Measurements from ENCODE around the gene ADTRP. TPM values are rescaled to one million over a fixed set of nuclear protein-coding genes. Genes with fewer than 3 reads are reported as not detected.

Gene ADTRP
- total RNA-seq, 1 donor from 2014 or later, result 2.0 TPM

DNA sequence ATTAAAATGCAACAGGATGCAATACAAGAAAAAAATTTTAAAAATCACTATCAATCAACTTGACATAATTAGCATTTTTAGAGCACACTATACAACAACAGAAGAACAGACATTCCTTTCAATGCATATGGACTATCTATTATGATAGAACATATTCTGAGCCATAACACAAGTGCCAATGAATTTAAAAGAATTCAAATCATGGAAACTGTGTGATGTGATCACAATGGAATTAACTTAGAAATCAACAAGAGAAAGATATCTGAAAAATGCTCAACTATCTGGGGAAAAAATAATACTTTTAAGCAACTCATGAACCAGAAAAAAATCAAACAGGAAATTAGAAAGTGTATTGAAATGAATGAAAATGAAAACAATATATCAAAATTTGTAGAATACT, 106.3 kb downstream of the ADTRP start:
- ATAC-seq (ENCODE audit: low read depth) (no peak), DNase-seq (no peak)
- intact Hi-C loops (cut with micrococcal nuclease), result no loop called here
- ChIA-PET POLR2A (no interaction called here), CTCF (no interaction called here)
- Mint-ChIP-seq H3K4me3 (no peak overlapping the region), H3K27ac (no peak overlapping the region), H3K9me3 (peaks cover 4% of the 10 kb centered on the region), H3K27me3 (peaks cover 8% of the 10 kb centered on the region), H3K36me3 (ENCODE audit: low read depth) (no peaks in the 10 kb centered on the region), H3K4me1 (no peaks in the 10 kb centered on the region)
- TF ChIP-seq, protein P1, sequence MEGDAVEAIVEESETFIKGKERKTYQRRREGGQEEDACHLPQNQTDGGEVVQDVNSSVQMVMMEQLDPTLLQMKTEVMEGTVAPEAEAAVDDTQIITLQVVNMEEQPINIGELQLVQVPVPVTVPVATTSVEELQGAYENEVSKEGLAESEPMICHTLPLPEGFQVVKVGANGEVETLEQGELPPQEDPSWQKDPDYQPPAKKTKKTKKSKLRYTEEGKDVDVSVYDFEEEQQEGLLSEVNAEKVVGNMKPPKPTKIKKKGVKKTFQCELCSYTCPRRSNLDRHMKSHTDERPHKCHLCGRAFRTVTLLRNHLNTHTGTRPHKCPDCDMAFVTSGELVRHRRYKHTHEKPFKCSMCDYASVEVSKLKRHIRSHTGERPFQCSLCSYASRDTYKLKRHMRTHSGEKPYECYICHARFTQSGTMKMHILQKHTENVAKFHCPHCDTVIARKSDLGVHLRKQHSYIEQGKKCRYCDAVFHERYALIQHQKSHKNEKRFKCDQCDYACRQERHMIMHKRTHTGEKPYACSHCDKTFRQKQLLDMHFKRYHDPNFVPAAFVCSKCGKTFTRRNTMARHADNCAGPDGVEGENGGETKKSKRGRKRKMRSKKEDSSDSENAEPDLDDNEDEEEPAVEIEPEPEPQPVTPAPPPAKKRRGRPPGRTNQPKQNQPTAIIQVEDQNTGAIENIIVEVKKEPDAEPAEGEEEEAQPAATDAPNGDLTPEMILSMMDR (IDR thresholded peaks at IDR 0.05), result no peak

DNA sequence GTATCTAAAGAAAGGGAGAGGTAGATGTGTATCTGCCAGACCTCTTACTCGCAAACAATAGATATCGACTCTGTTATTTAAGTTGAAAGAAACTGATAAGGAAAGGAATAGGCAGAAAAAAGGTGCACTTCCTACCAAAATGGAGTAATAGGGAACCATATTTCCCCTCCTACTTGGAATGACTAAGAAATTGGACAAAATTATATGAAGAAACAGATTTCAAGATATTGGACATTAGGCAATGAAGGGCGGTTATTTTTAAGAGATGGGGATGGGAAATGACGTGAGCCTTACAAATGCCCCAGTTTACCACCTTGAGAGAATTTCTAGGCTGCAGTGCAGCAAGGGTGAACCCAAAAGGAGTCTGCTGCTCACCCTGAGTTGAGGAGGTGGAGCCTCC, 108.9 kb downstream of the ADTRP start:
- Mint-ChIP-seq H3K27ac (no peak overlapping the region), H3K27me3 (peaks cover 11% of the 10 kb centered on the region), H3K9me3 (peaks cover 4% of the 10 kb centered on the region), H3K36me3 (ENCODE audit: low read depth) (no peaks in the 10 kb centered on the region), H3K4me1 (no peaks in the 10 kb centered on the region), H3K4me3 (no peak overlapping the region)
- ATAC-seq (ENCODE audit: low read depth), result no peak
- TF ChIP-seq, protein P1 (IDR thresholded peaks at IDR 0.05), result no peak
- intact Hi-C loops (cut with micrococcal nuclease), result loop anchor here (10.0 kb wide), 1 partner anchor 785 kb away; the partner anchor contains the start of genes GCM2 and SYCP2L
- ChIA-PET CTCF (interaction anchor here (1.2 kb wide), 1 partner anchor 18 kb away, joined by 3 read pairs; no protein-coding TSS in a partner anchor), POLR2A (no interaction called here)
- no peak for DNase-seq

DNA sequence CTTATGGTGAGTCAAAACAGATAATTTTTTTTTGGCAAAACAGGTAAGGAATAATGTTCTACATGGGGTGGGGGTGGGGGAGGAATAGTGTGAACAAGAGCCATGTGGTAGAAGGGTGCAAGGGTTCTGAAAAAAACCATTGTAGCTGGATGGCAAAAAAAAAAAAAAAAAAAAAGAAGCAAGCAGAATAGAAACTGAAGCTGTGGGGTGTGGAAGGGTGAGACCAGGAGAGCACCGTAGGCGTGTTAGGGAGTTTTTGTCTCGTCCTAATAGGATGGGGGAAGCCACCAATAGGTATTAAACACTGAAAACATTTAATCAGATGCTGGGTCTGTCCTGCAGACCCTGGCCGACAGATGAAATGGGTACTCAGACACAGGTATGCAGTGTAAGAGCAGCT, 110.1 kb downstream of the ADTRP start:
- intact Hi-C loops (cut with micrococcal nuclease), result loop anchor here (10.0 kb wide), 1 partner anchor 784 kb away; the partner anchor contains the start of genes GCM2 and SYCP2L
- POLR2A ChIA-PET, result no interaction called here
- Mint-ChIP-seq H3K4me3 (no peak overlapping the region), H3K9me3 (peaks cover 4% of the 10 kb centered on the region), H3K27ac (no peak overlapping the region), H3K36me3 (ENCODE audit: low read depth) (no peaks in the 10 kb centered on the region), H3K27me3 (peaks cover 17% of the 10 kb centered on the region), H3K4me1 (no peaks in the 10 kb centered on the region)
- ATAC-seq (ENCODE audit: low read depth) (no peak), DNase-seq (no peak)
- TF ChIP-seq, protein P1 (IDR thresholded peaks at IDR 0.05), result no peak
- CTCF ChIA-PET, result interaction anchor here (0.5 to 2.8 kb wide), 4 partner anchors 13 to 565 kb away, joined by 3 to 15 read pairs (median 4); no protein-coding TSS in a partner anchor

DNA sequence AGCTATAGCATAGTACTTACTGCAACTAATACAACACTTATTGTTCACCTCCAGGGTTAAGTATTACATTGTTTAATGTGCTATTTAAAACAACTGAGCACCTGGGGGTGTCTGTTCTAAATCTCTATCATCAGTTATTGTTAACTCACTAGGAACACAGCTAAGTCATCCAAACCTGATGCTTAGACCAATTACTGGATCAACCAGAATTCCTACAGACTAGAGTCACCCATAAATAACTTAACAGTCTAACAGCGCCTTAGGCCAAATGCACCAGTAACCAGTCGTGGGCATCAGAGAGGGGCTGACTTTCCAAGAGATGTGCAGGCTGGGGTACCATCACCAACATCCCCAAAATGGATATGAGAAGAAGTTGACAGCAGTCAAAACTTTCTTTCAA, 110.7 kb downstream of the ADTRP start:
- DNase-seq, result no peak
- H3K27ac Mint-ChIP-seq, result no peak overlapping the region
- no peak overlapping the region for H3K4me3 Mint-ChIP-seq
- ChIA-PET POLR2A (no interaction called here), CTCF (interaction anchor here (0.5 to 2.8 kb wide), 4 partner anchors 13 to 566 kb away, joined by 3 to 15 read pairs (median 4); no protein-coding TSS in a partner anchor)
- intact Hi-C loops (cut with micrococcal nuclease), result loop anchor here (10.0 kb wide), 1 partner anchor 783 kb away; the partner anchor contains the start of genes GCM2 and SYCP2L
- peaks cover 4% of the 10 kb centered on the region for H3K9me3 Mint-ChIP-seq
- ATAC-seq (ENCODE audit: low read depth), result no peak
- no peaks in the 10 kb centered on the region for H3K36me3 Mint-ChIP-seq (ENCODE audit: low read depth)
- H3K4me1 Mint-ChIP-seq, result no peaks in the 10 kb centered on the region
- peaks cover 17% of the 10 kb centered on the region for H3K27me3 Mint-ChIP-seq
- TF ChIP-seq, protein P1 (IDR thresholded peaks at IDR 0.05), result no peak

DNA sequence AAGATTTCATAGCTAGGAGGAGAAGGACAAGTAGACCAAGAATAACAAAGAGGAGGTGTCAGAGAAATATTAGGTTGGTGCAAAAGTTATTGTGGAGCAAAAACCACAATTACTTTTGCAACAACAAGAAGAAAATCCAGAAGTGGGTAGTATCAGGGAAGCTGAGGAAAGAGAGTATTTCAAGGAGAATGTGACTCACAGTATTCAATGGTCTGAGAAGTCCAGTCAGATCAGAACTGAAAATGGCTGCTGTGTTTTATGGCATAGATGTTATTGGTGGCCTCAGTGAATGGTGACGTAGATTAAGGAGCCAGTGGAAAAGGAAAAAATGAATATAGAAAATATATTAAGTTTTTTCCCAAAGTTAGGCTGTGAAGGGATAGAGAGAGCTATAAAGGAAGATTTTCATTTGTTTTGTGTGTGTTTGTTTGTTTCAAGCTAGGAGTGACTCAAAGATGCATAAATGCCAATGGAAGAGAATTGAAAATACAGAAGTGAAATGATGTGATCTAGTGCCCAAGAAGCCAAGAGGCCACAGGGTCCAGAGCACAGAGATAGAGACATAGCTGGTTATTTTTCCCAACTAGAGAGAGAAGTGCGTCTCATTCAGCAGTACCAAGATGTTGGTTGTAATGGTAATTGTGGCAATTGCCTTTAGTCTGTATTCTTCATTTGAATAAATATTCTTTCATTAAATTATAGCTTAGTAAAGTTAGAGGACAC, 112.8 kb downstream of the ADTRP start:
- H3K36me3 Mint-ChIP-seq (ENCODE audit: low read depth), result no peaks in the 10 kb centered on the region
- ATAC-seq (ENCODE audit: low read depth), result no peak

More for the DNA sequence above, 112.8 kb downstream of the ADTRP start:
- Mint-ChIP-seq H3K4me3 (no peak overlapping the region), H3K27me3 (peaks cover 17% of the 10 kb centered on the region), H3K4me1 (no peaks in the 10 kb centered on the region), H3K9me3 (peaks cover 2% of the 10 kb centered on the region), H3K27ac (no peak overlapping the region)
- ChIA-PET CTCF (interaction anchor here (1.4 to 2.8 kb wide), 3 partner anchors 8 to 624 kb away, joined by 3 to 15 read pairs (median 6); partner anchors contain the start of gene EDN1), POLR2A (no interaction called here)
- intact Hi-C loops (cut with micrococcal nuclease), result loop anchor here (10.0 kb wide), 1 partner anchor 781 kb away; the partner anchor contains the start of genes GCM2 and SYCP2L
- TF ChIP-seq, protein P1 (IDR thresholded peaks at IDR 0.05), result no peak
- DNase-seq, result no peak
